ENCODE results near the gene CEP152.

CEP152 gene

DNA sequence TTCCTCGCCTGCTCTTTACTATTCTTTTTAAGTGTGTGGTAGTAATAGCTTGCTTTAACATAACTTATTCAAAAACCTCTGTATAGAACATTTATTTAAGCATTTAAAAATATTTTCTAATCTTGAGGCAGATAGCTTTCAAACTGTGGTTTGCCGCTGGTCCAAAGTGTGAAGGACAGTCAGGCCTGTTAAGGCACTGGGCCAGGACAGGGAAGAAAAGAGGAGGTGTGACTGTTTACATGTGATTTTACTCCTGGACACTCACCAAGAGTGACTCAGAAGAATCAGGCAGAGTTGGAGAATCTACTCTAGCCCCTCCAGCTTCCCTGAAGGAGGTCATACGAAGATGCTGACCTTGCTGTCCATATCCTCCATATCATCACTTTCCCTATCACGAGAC, 44.7 kb downstream of the CEP152 start:
- DNase-seq = no peak

DNA sequence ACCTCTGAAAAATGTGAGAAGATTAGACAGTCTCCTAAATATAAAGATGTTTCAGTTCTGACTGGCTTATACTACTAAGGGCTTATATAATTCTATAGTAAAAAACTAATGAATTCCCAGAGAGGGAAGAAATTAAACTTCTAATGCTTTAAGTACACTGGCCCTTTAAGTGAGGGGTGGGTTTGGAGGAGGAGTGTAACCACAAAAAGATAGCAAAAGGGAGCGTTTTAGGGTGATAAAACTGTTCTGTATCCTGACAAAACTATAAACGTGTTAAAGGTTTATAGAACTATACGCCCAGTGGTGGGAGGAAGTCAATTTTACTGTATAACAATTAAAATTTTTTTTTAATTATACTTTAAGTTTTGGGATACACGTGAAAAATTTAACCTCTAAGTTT, 45.8 kb downstream of the CEP152 start:
- DNase-seq = no peak

DNA sequence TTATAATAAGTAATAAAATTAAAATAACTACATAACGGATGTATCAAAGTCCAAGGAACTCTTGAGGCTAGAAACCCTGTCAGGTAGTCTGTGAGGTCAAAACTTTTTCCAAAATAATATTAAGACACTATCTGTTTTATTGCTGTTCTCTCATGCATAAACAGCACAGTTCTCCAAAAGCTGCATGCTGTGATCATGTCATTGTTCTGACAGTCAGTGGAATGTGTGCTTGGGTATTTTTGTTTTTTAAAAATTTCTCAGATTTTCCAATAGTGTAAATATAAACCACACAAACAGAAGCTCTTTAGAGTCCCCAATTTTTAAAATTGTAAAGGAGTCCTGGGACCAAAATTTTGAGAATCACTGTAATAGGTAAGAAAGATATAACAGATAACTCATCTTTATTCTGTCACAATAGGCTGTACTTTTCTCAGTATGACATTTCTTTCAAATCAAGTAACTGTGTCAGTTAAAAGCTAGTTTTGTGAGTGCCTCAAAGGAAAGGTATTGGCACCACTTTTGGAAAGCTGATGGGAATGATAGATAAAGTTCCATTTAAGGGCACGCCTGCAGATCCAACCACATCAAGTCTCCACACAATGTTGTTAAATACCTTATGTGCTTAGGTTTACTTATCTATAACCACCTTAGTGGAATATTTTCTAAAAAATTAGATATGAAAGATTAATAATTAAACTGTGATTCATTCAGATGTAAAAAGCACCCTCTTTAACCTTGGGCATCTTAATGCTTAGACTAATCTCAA, 49.3 kb downstream of the CEP152 start:
- DNase-seq = no peak

DNA sequence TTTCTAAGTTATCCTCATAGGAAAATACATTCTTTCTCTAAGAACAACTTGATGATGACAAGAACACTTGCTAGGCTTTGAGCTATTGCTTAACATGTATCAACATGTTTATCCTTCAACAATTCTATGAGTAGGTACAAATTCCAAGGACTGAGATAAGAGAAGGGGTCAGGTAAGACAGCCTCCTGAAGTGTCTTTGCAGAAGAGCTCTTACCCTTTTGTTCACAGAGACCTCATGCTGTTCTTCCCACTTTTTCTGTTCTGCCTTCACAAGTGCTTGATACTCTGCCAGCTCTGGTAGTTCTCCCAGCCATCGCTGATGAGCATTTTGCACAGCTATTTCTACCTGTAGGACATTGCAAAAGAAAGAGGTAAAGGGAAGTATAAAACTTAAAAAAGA, 50.9 kb downstream of the CEP152 start:
- DNase-seq = no peak

DNA sequence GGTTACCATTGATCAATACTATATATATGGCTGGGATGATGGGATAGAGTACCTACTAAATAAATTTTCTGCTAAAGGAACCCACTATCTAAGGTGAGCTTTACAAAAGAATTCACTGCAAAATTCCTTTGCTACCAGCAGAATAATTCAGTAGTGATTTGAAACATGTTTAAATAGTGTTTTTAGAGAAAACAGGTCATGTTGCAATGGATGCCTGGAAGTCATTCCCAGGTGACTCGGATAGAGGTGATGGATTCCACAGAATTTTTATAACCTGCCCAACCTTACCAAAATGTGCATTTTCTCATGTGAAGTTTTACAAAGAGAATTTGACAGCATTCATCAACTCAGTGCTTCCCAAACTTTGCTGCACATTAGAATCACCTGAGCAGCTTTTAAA, 53.2 kb downstream of the CEP152 start:
- no peak for DNase-seq

DNA sequence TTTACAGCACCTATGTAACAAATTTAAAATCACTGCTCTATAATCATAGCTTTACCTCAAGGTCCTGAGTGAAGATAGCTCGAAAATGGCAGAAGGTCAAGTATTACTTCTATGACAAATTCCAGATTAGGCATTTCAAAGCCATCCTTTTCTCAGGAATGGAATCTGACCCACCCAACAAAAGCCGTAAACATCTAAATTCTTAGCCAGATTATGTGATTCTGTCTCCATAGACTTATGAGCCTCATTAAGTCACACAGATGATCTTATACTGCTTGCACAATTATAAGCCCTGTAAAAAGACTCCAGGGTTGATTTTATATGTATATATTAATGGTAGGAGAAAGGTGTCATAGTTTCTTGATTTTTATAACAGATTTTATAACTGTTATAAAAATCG, 56.9 kb downstream of the CEP152 start:
- no peak for DNase-seq

DNA sequence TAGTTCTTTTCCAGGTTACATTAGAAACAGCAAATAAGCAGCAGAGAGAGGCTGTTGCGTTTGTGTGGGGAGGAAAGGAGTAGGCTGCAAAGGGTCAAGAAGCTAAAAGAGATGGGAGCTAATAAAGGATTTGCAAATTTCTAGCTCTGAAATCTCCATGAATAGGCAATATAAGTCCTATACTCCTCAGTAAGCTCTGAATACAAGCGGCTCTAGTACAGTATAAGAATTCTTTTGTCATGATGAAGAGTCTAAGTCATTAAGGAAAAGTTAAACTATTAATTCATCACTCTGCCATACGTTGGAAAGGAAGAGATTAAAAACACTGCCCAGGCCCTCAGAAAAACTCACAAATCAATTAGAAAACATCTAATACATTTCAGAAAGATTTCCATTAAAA, 59.3 kb downstream of the CEP152 start:
- DNase-seq = no peak

DNA sequence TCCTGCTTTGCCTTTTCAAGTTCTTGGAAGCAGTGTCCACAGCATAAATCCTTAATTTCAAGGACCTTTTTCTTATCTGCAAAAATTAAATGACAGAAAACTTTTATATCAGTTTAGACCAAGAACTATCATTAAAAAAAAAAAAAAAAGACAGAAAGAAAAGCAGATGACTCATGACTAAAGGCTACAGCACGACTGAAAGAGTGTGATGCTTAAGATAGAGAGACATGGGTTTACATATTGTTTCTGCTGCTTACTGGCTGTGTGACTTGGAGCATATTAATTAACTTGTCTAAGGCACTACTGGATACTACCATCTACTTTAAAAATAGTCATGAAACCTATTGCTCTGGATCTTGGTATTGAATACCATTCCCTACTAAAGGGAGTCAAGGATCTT, 62.3 kb downstream of the CEP152 start:
- DNase-seq = no peak

DNA sequence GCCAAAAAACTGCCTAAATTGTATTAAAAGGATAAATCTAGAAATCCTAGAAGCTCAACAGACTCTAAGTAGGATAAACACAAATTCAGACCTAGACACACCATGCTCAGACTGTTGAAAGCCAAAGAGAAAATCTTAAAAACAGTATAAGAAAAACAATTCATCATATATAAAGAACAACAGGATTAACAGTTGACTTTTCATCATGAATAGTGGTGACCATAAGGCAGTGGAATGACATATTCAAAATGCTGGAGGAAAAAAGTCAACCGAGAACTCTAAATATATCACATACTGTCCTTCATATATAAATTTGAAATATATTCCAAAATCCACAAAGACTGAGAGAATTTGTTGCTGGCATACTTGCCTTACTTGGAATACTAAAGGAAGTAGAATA, 77.3 kb downstream of the CEP152 start:
- no peak for DNase-seq

DNA sequence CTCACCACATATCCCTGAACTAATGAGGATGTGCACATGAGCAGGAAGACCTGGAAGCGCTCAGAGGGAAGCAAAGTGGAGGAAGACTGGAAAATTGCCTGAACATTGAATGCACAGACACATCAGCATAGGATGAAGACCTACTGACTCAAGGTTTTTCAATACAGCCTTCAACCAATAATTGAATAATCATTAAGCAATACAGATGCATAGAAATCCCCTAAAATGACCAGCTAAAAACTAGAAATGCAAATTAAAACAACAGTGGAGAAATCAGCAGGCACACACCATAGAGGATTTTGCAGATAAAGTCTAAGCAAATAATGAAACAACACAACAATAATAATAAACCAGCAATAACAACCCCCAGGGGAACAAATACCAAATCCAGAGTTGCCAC, 80.4 kb downstream of the CEP152 start:
- DNase-seq = no peak

DNA sequence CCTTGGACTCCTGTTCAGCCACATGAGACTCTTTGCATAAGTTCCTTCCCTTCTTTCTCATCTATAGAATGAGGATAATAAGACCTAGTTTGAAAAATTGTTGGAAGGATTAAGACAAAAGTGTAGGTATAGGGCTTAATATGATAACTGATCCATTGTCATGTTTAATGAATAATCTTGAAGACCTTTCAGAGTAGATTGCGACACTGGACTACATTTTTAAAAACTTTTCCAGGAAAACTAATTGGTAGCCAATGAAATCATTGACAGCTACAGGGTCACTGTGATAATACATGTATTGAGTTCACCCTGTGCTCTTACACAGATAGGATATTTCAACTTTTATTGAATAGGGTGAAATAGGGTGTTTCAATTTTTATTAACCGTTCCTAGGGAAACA, 86.9 kb downstream of the CEP152 start:
- no peak for DNase-seq

DNA sequence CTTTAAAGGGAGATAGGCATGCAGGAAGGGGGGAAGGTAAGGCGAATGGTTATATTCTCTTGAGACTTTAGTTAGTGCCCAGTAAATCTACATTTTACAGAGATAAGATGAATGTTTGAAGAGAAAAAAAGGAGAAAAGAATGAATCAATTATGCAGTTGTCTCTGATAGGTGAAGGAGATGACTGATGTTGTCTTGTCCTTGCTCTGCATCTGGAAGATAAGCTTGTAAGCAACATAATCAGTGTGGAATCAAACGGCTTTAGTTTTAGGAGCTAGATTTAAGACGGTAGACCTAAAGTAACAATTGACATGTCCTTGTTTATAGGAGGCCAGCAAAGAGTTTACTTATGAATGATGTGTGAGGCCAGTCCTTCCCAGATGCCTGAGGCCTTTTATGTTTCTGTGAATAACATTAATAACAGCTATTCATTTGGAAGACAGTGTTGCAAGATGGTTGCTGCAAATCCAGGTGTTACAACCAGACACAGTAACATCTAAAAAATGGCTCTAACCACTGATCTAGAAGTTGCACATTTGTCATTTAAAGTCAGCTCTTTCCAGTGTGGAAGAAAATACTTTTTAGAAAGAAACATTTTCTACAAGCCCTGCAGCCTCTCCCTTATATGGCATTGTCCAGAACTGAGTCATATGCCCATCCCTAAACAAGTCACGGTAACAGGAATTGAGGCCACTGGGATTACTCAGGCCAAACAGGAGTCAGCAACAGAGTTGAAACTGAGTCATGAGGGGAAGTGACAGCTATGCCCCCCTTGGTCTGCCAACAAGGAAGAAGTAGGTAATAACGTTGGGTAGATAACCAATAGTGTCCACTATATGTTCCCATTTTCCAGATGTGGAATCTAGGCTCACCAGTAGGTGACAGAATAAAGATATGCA, 87.9 kb downstream of the CEP152 start:
- DNase-seq = no peak

DNA sequence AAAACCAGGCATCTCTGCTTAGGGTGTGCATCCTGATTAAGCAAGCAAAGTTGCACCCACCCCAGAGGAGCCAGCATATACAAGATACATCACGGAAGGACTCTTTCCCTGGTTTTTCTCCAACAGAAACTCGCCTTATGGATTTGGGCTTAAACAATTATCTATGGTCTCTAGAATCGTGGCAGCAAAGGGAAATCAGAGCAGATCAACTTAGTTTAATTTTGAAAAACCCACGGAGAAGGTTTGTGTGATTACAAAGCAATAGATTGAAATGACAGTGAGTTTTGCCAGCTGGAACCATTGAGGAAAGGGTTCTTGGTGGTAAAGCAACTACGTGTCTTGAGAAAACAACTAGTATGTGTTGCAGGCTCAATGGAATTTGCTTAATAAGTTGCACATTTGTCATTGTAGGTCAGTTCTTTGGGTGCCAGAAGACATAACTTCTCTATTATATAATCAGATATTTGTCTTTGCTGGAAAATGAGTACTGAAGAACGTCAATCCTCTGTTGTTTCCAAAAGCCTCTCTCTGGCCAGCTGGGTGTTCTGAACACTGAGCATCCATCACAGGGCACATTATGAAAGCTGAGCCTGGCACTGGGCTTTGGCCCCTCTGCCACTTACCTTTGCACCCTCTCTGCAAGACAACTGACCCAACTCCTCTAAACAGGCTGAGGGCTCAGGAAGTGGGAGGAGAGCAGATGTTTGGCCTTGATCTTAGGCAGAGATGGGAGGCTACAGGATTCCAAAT, 89.6 kb downstream of the CEP152 start:
- no peak for DNase-seq

DNA sequence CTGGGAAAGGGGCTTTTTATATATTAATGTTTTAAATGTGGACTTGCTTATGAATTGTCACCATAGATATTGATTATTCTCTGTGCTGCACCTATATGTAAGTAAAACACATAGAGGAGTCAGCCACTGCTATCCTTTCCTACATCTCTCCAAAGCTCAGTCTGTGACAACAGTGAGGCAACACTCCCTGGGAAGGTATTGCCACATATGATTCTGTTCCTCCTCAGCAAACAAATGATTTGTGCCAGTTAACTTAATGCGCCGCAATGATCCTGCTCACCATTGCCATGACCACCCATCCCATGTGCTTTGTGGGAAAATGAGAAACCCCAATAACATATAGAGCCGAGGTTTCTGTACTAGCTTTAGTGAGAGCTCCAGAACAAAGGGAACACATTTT, 90.2 kb downstream of the CEP152 start:
- no peak for DNase-seq

DNA sequence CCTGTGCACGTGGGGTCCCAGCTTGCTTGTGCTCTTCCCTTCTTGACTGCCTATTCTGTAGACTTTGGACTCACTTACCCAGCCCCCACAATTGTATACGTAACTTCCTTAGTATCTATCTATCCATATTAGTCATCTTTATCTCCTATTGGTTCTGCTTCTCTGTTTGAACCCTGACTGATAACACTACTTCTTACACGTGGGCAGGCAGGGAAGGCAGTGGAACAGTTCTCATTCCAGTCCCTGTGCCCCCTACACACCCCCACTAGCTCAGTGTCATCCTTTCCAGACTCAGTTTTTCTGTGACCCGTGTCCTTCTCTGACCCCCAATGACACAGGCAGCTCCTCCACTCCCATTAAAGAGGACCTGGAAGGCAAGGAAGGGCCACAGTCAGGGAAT, 91.2 kb downstream of the CEP152 start:
- DNase-seq = no peak

DNA sequence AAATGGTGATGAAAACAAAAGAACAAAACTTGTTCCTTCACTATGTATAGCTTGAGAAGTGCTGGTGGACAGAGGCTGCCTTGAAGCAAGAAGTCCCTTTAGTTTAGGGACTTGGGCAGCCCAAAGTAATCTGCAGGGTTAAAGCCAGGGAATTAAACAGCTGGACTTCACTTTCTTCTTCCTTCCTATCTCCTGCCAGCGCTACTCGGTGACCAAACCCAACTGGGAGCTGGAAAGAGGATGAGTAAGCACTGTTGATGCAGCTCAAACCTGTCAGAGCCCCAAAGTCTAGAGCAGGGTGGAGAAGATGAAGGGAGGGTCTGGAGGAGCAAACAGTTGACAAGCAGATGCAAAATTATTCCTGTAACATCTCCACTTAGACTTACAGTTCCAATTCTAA, 92.2 kb downstream of the CEP152 start:
- no peak for DNase-seq

DNA sequence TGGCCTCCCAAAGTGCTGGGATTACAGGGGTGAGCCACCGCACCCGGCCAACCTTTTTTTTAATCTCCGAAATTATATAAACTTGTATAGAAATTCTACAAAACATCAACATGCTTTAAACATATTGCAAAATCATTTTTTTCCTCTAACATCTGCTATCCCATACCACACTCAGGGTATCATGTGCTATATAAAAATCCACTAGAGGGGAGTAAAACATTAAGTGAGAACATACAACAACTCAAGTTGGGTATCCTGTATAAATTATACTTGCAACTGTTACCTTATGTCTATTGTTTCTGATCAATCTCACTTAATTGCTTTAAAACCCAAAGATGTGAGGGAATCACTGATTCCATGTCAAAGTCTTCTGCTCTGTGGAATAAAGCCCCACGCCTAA, 93.4 kb downstream of the CEP152 start:
- DNase-seq = no peak

DNA sequence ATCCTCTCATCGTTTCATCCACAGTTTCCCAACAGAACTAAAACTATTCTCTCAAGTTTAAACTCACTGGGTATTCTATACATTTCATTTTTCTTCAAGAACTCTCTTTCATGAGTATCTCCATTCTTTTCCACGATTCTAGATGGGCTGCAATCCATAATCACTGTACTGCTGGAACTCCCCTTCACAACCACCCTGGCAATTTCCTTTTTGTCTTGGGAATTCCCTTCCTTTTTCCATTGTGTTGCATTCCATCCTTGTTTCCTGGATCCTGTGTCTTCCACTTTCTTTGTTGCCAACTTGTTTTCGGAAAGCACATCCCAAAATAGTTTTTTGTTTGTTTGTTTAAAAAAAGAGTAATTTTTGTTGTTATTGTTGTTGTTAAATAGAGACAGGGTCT, 98.3 kb downstream of the CEP152 start:
- DNase-seq = no peak

DNA sequence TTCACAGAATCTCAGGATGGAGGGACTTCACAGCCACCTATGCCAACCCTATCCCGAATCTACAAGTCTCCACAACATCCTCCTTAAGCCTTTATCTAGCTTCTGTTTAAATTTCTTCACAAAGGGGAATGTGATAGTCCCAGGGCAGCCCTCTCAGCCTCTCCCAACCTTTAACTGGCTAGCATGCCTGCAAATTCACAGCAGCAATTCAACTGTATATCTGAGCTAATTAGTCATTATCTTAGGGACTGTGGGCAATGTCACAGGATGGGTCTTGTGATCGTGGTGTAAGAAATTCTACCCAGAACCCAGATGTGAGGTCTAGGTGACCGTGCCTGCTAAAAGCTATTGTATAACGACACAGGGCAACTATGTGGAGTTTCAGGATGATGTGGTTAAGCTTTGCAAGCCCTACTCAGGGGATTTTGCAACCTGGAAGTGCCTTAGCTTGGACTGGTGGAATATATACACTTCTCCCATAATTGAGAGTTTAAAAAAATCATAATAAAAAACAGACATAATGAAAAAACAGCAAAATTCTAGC, 99.8 kb downstream of the CEP152 start:
- no peak for DNase-seq

DNA sequence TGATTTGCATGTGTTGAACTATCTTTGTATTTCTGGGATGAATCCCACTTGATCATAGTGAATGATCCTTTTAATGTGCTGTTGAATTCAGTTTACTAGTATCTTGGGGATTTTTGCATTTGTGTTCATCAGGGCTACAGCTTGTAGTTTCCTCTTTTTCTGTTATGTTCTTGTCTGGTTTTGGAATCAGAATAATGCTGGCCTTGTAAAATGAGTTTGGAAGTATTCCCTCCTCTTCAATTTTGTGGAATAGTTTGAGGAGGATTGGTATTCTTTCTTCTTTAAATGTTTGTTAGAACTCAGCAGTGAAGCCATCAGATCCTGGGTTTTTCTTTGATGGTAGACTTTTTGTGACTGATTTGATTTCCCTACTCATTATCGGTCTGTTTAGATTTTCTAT, 102.2 kb downstream of the CEP152 start:
- DNase-seq = no peak

DNA sequence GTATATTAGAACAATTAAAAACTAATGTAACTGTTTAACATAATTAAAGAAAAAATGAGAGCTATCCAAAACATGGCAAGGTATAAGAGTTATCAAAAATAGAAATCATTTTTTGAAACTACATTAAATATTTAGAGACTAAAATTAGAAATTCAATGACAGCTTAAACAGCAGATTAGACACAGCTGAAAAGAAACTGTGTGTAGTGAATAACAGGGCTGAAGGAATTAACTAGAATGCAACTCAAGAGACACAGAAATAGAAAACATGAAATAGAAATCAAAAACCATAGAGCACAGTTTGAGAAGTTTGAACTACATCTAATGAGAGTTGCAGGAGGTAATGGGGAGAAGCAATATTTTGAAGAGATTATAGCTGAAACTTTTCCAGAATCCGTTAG, 105.5 kb downstream of the CEP152 start:
- DNase-seq = no peak

DNA sequence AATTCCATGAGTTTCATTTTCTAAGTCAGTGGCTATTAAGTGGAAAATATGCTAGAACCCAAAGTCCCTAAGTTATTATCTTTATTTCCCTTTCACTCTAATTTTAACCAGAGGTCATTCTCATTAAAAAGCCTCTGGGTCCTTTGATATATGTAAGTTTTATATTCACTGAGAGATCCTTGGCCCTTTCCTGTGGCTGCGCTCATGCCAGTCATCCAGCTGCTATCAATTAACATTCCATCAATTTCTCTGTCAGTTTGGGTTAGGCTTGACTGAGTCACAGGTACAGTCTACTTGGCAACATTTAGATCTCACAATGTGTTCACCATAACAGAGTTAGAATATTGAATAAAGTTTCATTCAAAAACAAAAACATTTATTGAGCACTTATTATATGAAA, 107.3 kb downstream of the CEP152 start:
- no peak for DNase-seq

DNA sequence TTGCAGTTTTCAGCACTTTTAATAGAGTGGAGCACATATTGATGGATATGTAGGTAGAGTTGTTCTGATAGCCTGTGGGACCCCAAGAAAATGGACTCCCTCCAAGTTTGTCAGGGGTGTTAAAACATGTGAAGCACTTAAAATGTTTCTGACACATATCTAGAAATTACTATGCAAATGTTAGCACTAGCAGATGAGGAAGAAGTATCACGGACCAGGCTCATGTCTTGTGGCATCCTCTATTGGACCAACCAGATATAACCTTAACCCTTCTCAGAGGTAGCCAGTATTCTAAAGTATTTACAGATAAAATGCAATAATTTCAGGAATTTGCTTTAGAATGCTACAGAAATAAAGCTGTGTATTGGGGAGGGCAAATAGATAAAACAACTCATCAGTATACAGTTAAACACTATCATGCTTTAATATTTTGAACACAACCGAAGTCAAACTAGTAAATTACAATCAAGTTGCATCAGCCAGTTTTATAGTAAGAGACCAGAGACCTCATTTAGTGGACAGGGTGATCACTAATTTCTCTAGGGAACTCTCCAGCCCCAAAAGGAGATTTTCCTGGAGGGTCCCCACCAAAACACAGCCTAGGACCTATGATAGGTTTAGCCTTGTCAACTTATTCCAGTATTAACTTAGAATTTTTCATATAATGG, 108.2 kb downstream of the CEP152 start:
- DNase-seq = no peak
